RCC 7860 (cell line): ENCODE data around the gene PSME2.
"Not testable (repeated sequence)": the region's sequence is repeated elsewhere in the genome, so short reads cannot be mapped to it uniquely, and the experiment has no call there.

ENCODE experiments used
- DNase-seq: peaks from one replicate; pipeline ENCODE4 v3.0.0-alpha.2; 2015; ENCODE audit warnings: low spot score
- FAIRE-seq: peaks from 2 replicates; lab custom pipeline; 2012; peaks lifted over from hg19 to GRCh38; lab: Jason Lieb, UNC

PSME2 gene

GRCh38 chr14:24115422-24116127 lies 30.8 kb downstream of the PSME2 start:
- no peak for DNase-seq

GRCh38 chr14:24114532-24115421 lies 31.6 kb downstream of the PSME2 start, which contains the start of the genes DCAF11 and NRL:
TSS of gene DCAF11 (plus strand) at chr14:24114777. CDS start at chr14:24115595, 818 bp downstream.
TSS of gene NRL (minus strand) at chr14:24114949. CDS start at chr14:24082848, 32,101 bp downstream.
- FAIRE-seq (peak; percentile 79), DNase-seq (peak; percentile 96)

More at GRCh38 chr14:24115422-24116127, 30.8 kb downstream of the PSME2 start:
- FAIRE-seq = no peak

- DNase-seq (peak; percentile 79), FAIRE-seq (no peak)
Measured at GRCh38 chr14:24113801-24114531, 32.4 kb downstream of the PSME2 start.

- no peak for DNase-seq
- FAIRE-seq = no peak
Measured at GRCh38 chr14:24113379-24113800, 33.0 kb downstream of the PSME2 start.

- FAIRE-seq = no peak
Measured at GRCh38 chr14:24110523-24110922, 35.9 kb downstream of the PSME2 start.

GRCh38 chr14:24110060-24110459 lies 36.4 kb downstream of the PSME2 start:
- DNase-seq (no peak), FAIRE-seq (no peak)

More at GRCh38 chr14:24110523-24110922, 35.9 kb downstream of the PSME2 start:
- DNase-seq = no peak

GRCh38 chr14:24108336-24108874 lies 38.0 kb downstream of the PSME2 start:
- FAIRE-seq (no peak), DNase-seq (no peak)

- DNase-seq (no peak), FAIRE-seq (no peak)
Measured at GRCh38 chr14:24106672-24107271, 39.6 kb downstream of the PSME2 start.

- not testable (repeated sequence) for DNase-seq, FAIRE-seq
Measured at GRCh38 chr14:24105609-24106239, 40.7 kb downstream of the PSME2 start.

- DNase-seq (no peak), FAIRE-seq (no peak)
Measured at GRCh38 chr14:24103451-24103850, 43.0 kb downstream of the PSME2 start.

GRCh38 chr14:24102357-24103048 lies 43.9 kb downstream of the PSME2 start:
- no peak for FAIRE-seq
- no peak for DNase-seq

- no peak for FAIRE-seq
- no peak for DNase-seq
Measured at GRCh38 chr14:24100982-24101494, 45.4 kb downstream of the PSME2 start.

- FAIRE-seq (no peak), DNase-seq (no peak)
Measured at GRCh38 chr14:24100197-24100981, 46.0 kb downstream of the PSME2 start.

- FAIRE-seq (no peak), DNase-seq (no peak)
Measured at GRCh38 chr14:24098927-24099813, 47.2 kb downstream of the PSME2 start.

- FAIRE-seq (no peak), DNase-seq (no peak)
Measured at GRCh38 chr14:24098229-24098926, 48.0 kb downstream of the PSME2 start.

GRCh38 chr14:24096545-24097181 lies 49.7 kb downstream of the PSME2 start:
- no peak for FAIRE-seq
- DNase-seq = no peak
